ENCODE data around the gene NUAK1.

Gene NUAK1

DNA sequence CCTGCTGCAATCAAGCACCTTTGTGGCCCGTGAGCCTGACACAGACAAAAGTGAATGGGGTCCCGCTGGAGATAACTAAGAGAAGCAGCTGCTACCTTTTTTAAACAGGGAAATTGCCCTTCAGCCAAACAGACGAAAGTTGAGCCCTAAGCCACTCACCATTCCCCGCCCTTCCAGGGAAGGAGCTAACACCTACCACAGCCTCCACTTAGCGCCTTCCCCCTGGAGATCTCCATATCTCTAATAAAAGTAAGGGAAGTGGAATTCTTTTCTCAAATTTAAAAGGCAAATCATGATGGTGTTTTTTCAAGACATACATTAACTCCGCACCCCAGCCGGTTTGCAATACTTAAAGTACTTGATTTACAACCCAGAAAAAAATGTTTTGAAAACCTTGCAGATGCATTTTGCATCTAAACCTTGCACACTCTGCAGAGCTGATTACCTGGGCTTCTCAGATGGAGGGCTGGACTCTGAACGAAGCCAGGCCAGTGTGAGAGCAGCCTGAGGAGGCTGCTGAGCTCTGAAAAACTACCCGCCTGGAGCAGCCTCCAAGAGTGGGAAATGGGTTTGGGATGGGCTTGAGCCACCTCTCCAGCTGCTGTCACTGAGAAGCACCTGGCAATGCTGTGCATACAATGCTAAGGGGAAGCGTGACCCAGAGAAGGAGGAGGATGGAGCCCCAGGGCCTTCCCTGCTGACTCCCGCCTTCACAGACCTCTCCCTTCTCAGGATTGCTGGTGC, 10.0 kb downstream of the NUAK1 start:
- no peak for DNase-seq

DNA sequence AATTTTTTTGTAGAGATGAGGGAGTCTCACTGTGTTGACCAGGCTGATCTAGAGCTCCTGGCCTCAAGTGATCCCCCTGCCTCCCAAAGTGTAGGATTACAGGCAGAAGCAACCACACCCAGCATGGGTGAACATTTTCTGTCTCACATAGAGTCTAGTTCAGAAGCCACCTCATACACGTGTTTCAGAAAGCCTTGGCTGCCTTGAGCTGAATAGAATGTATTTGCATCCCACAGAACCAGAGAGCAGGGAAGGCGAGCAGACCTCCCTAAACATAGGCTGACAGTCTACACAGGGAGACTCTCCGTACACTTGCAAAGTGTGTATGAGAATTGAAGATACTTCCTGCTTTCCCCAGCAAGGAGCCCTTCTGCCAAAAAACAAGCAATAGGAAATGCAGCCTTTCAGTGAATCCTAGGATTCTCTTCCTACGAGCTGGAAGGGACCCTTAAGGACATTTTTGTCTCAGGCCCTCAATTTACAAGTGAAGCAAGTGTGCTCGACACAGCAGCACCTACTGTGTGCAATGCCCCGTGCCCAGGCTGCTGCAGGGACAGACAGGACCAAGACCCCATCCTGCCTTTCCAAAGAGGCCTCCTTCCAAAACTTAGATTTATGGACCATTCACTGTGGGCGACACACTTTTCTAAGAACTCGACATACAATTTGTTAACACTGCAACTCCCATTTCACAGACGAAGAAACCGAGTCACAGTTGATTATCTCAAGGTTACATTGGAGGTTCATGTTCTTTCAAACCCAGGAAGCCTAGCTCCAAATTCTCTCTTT, 11.2 kb downstream of the NUAK1 start:
- DNase-seq, result no peak

DNA sequence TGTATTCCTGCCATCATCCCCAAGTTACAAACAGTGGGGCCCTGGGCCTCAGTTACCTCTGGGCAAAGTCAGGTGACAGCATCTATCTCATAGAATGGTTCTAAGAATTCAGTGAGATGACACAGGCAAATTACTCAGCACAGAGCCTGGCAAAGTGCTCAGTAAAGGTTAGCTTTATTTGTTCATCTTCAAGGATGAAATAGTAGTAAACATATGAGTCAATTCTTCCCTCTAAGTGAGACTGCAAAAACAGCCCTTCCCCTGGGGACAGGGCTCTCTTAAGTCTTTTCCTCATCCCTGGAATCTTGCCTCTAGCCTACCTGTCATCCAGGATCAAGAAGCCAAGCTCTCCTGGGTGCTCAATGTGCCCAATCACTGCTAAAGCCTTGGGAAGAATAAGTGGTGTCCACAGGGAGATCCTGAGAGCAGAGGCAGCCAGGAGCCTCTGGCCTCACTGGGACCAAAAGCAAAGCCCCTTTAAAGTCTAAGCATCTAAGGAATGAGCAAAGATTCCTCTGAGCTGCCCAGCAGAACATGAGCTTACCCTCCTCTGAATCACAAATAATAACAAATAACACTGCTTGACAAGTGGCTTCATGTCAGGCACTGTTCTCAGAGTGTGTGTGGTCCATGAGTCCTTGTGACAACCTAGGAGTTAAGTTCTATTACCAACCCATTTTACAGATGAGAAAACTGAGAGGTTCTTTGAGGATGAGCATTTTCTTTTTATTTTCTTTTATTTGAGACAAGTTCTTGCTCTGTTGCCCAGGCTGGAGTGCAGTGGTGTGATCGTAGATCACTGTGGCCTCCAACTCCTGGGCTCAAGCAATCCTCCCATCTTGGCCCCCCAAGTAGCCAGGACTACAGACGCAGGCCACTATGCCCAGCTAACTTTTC, 12.1 kb downstream of the NUAK1 start:
- no peak for DNase-seq

DNA sequence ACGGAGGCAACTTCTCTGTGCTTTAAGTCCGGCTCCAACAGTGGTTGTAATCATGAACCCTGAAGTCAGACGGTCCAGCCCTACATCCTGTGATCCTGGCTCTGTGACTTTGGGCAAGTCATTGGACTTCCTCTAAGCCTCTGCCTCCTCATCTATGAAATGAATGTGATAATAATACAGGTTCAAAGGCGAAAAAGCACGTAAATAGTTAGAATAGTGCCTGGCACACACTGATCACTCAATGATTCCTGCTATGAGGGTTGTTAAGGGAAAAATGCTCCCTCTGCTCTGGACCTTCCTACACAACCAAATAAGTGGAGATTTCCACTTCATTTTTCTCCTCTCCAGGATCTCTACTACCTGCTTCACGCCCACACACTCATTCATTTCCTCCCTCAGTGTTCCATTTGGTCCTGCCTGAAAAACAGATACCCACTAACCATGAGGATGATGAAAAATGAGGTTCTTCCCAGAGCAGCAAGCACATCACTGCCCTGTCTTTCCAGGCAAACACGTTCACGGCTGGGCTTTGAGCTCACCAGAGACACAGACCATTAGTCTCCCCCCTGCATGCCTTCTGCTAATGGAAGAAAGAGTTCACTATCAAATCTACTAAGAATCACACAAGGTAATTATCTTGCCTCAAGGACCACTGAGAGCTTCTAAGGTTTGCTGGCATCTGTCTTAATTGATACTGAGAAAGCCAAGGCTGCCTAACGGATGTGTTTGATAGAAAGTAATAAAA, 13.2 kb downstream of the NUAK1 start:
- no peak for DNase-seq

DNA sequence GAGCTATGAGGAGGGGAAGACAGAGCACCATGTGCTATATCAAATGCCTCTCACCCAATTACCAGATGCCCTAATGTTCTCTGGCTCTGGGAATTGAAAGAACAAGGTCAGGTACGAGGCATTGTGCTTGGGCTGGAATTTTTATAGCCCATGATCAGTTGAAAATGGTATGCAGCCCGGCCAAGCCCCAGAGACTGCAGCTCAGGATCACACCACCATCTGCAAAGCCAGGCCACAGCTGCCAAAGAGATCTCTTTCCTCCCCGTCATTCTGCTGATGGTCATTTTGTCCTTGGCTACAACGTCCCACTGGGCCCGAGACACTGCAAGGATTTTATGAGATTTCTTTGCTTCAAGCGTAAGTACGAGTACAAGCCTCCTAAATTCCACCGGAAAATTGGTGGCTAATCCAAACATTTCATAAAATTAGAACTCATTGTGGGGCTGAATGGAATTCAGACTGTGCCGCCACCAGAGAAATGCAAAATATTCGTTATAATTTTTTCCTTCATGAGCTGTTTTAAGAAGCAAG, 15.1 kb downstream of the NUAK1 start:
- no peak for DNase-seq

DNA sequence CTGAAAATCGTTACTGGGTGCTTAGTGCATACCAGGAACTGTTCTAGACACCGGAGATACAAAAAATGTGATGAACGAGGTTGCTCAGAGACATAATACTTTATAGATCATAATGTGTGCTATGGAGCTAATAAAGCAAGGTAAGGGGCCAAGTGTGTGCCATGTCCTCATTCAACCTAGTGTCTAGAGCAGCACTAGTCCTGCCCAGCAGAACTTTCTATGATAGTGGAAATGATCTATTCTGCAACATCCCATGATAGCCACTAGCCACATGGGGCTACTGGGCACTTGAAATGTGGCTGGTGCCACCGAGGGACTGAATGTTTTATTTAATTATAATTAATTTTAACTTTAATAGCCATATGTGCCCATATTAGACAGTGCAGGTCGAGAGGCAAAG, 15.6 kb downstream of the NUAK1 start:
- DNase-seq, result no peak

DNA sequence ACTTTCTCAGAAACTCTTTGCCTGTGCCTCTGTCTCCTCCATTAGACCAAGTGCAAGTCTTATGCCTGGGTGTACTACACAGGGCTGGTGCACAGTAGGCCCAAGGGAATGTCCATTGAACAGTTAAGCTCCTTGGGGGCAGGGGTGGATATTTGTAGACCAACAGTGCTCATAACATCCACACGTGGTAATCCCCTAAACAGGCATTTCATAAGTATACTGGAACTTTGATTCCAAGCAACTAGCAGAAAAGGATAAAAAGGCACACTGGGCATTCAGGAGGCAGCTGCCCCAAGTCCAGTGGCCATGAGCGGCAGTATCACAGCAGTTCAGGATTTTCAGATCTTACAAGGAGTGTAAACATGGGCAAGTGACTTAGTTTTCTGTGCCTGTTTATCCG, 16.8 kb downstream of the NUAK1 start:
- no peak for DNase-seq

DNA sequence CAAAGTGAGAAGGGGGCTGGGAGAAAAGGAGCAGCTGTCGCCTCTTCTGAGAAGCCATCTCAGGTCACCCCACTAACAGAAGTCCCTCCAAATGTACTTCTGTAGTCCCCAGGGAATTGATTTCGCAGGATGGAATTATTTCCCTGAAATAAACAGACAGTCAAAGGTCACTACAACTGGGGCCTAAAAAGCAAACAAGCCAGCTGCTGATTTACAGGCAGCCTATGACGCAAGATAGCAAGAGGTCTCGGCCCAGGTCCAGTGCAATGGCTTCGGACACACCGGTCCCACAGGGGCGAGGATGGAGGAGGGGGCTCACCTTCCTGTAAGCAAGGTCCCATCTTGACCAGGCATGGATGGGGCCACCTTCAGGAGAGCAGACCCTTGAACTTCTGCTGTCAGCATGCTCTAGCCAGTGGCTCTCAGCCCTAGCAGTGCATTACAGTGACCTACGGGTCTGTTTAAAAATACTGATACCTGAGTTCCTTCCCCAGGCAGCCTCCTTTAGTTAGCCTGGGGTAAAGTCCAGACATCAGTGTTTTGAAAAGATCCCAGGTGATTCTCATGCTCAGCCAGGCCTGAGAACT, 18.1 kb downstream of the NUAK1 start:
- DNase-seq, result no peak

DNA sequence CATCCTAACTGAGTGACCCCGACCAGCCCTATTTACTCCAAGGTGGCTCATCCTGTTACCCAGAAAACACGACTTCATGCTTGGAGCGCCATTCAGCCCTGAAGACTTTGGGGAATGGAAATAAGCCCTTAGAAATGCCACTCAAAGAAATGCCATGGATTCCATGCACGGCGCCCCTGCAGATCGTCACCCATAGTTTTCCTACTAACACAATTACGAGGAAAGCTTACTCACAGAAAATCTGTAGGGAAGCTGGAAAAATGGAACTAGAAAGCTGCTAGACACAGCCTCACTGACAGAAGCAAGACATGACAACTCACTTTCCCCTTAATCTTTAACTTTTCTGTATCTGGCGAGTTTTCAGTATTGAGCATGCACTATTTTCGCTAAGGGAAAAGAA, 19.5 kb downstream of the NUAK1 start:
- DNase-seq, result no peak

DNA sequence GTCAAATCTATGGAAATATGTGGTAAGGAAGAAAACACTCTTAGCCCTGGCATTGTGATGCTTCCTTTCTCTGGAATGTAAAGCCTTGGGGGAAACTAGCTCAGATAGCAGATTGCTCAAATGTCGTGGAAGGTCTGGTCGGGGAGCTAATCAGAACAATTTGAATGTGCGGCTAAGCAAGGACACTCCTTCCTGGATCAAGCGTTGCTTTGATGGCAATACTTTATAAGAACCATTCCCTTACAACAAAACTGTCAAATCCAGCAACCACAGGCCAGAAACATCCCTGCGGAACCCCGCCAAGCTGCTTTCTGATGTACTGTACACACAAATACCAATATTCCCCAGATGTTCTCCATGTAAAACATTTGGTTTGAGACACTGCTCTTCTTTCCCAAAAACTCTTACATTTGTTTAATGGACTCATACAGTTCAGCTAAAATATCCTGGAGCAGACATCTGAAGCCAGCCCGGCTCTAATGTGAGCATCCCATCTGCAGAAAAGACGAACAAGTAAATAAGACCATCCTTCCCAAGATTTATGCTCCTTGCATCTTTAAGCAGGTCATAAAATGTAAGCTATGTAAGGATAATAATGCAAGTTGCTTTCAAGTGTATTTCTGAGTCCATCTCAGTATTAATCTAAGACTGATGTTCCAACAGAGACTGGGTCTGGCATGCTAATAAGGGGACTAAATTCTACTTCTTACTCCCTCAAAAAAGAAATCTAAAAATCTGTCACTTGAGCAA, 20.2 kb downstream of the NUAK1 start:
- DNase-seq, result no peak

DNA sequence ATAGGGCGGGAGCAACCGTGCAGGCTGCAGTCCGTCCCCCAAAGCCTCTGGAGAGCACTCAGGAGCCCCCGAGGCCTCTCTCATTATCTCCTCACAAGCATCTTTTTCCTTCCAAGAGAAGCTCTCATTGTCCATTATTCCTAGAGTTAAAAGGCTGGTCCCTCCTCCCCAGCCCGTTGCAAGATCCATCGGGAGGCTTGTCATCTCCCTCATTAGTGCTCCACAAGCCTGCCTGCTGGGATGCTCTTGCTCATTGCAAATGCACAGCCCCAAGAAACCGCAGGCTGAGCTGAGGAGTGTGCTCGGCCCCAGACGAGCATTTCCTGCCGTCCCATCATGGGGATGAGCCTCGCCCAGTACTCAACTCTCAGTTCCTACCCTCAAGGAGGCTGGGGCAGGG, 23.3 kb downstream of the NUAK1 start:
- no peak for DNase-seq

DNA sequence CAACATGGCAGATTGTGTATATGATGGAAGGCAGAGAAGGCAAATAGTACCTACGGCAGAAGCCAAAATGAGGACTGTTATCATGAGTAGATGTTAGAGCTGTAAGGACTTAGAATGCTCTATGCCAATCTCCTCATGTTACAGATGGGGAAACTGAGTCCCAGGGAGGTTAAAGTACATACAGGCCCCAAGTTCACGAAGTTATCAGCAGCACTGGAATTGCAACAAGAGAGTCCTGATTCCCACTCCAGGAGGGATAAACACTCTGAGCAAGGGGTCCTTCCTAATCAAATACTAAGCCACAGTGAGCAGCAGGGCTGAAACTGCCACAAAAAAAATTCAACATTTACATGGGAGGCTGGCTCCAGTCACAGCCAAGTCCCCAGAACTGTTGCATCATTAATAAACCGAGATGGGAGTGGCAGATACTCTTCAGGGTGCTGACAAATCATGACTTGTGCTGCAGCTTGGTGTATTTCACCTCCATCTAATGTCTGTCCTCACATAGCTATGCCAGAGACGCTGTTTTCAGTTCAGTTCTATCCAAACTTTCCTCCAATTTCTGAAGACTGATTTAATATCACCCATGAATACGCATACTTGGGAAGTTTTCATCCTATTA, 24.2 kb downstream of the NUAK1 start:
- no peak for DNase-seq

DNA sequence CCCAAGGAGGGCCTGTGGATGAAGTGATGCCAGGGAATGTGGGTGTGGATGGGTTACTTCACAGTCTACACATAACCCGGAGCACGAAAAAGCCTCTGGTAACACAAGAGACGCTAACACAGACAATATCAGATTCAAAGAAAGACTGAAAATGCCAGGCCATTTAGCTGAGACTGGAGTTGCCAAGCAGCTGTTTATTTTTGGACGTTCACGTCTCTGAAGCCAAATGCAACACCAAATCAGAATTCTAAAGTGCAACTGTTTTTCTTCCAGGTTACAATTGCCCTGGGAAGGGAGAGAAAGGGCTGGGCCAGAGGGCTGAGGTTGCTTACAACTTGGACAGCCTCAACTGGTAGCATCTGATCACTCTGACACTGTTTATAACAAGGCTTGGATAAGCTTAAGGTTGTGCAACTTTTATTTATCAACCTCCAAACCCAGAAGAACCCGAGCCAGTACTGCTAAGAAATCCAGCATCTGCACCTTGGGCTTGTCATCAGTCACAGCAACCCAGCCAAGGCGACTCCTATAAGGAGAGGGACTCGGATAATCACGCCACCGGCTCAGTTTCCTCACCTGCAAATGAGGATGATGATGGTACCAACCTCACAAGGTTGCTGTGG, 24.8 kb downstream of the NUAK1 start:
- DNase-seq, result no peak

DNA sequence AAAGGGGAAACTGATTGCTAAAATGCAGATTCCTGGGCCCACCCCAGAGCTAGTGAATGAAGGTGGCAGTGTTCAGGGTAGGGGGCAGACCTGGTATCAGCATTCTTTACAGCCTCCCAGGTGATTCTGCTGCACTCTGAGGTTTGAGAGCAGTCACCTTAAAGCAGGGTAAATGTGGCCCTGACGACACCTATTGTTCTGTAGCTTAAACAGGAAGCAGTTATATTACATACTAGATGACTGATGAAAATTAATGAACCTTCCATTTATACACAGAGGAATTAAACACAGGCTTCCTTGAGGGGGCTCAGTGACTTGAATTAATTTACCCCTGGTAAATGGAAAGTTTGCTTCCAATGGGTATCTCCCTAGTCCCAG, 25.3 kb downstream of the NUAK1 start:
- no peak for DNase-seq

DNA sequence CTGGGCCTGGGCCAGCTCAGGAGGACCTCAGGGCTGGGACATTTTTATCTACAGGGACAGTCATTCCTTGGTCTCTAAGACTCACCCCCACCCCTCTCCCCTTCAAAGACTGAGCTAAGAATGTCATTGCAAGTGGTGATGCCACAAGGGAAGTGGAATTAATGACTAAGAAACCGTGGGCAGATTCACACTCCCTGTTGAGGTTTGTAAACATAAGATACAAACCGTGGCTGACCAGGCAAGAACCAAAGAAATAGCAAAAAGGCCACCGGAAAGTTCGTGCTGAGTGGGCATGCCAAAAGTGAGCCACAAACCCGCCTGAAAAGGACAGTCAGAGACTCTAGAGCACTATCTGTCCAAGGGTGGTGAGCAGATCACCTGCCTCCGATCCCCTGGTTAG, 25.7 kb downstream of the NUAK1 start:
- no peak for DNase-seq

DNA sequence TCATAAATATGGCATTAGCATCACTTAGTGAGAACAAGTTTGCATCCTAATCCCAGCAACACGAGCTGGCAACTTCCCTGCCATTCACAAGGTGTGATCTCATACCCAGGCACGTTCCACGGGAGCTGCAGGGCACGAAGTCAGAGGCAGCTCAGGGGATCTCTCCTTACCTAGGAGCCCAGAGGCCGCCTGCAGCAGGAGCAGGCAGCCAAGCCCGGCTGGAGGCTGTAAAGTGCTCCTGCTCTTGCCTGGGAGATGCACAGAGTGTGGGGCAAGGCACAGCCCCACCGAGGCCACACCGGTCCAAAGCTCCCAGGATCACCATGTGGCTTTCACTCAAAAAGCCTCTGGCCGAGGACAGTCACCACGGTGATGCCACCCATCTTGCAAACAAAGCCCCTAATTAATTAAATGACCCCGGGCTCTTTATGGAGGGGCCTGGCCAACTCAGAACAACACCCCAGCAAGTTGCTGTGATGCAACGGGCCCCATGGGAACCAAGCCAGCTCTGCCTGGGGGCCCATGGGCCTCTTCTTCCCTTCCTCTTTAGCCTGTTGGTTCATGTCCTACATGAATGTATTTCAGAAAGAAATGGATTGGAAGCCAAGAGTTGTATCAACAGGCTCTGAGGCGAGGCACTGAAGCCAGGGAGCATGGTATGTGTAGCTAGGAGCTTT, 26.5 kb downstream of the NUAK1 start:
- DNase-seq, result no peak

DNA sequence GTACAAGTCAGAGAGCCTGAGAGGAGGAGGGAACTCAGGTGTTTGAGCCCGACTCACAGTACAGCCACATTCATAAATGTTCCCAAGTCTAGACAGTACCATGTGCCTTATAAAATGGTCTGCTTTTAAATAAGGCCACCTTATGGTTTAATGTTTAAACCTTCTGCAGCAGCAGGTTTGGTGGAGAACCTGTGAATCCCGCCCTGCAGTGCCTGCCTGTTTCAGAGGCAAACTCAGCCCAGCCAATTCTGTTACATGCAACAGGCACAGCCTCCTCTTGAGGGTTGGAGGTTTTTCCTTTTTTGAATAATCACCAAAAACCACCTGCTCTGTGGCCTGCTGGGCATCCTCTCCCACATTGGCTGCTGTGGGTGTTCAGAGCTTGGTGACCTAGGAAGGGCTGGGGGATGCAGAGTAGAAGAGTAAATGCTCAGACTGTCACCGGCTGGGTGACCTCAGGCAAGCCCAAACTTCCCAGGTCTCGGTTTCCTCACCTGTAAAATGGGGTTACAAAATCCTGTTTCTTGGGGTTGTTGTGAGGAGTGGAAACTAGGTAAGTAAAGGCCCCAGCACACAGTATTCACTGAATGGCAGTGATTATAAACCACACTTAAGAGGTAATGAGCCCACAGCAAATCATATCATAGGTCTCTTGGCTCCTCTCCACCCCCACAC, 28.0 kb downstream of the NUAK1 start:
- no peak for DNase-seq

DNA sequence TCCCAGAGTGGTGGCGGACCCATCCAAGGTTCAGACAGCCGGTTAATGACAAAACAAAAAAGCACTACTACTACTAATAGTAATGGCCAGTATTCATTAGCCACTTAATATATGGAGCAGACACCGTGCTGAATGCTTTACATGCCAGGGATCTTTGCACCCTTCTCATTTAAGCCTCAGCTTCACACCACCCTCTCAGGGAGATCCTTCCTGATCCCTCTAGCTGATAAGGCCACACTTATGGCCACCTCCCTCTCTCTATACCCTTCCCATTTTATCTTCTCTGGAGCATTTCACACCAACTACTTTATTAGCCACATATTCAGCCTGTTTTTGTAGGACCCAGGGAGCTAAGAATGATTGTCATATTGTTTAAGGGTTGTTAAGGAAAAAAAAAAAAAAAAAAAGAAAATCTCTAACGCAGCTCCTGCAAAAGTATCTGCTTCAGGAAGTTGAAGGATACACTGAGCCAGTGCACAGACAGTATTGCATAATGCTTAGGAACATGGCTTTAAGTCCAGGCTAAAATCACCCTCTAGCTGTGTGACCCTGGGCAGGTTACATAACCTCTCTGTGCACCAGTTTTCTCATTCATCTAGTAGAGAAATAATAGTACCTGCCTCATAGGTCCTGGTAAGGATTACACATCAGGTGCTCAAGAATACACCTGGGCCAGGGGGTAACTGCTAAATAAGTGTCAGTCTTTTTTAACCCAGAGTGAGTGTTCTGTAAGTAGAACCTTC, 29.4 kb downstream of the NUAK1 start:
- no peak for DNase-seq

Measured in CD4-positive, alpha-beta T cell treated with Interferon gamma for 1 hour (primary cell).